HK-2 (cell line): ENCODE measurements around the gene OR10H1.
A peak's percentile ranks its signal among the peaks of the same experiment; 100 is the strongest.
"Not testable (repeated sequence)": the region's sequence is repeated elsewhere in the genome, so short reads cannot be mapped to it uniquely, and the experiment has no call there.

Source experiments
- DNase-seq: peaks from one replicate; pipeline ENCODE4 v3.0.0-alpha.2; 2018; ENCODE audit not compliant: unreplicated experiment

Gene OR10H1

DNA sequence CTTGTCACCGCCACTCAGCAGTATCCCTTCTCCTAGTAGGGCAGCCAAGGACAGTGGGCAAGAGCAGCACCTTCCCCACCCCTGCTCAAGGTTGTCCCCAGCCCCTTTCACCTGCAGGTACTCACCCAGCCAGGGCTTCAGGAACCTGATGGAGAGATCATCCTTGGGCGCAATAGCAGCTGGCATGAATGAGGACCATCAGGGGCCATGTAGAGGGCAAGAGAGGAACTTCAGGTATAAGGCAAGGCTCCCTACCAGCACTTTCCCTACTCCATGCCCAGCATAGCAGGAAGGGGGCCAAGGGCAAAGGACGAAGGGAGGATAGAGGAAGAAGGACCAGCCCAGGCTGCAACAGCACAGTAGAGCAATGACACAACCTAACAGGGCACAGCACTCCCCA, 41.3 kb downstream of the OR10H1 start:
- DNase-seq = not testable (repeated sequence)

- peak; percentile 2 for DNase-seq
These were observed 45.9 kb downstream of the OR10H1 start for GRCh38 chr19:15769586-15769985.

DNA sequence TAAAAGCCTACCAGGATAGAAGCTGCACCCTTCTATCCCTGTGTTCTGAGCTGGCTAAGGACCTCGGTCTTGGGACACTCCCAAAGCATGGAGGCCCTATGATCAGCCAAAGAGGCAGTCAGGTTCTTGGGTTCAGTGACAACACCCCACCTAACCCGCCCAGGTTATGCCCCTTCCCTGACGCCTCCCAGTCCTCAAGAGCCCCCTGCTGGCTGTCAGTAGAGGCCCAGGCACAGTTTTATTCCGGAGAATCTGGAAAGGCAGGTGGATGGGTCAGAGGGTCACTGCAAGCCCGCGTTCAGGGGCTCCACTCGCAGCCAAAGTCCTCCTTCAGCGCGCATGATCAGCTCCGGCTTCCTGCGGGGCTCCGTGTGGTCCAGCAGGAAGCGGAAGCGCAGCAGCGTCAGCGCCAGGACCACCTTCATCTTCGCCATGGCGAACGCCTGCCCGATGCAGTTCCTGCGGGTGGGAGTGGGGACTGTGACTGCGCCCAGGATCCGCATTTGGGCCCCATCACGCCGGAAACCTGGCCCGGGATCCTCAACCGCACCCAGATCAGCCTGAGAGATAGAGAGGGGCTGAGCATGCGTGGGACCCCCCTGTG, 55.4 kb downstream of the OR10H1 start:
- DNase-seq = no peak

DNA sequence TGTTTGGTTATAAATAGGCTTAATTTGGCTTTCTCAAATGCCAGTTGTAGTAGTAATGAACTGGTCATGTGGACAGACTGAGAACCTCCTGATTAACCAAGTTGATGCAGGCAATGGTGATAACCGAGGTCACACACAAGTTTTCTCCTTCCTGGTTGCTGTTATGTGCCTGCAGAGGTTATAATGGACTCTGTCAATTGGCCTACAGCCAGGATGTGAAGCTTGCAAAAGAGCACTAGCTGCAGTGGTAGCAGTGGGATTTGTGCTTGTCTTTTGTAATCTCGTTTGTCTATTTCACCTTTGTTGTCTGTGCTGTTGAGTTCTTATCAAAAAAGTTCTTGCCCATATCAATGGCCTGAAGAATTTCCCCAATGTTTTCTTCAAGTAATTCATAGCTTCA, 57.1 kb downstream of the OR10H1 start:
- no peak for DNase-seq
